ENCODE measurements around the gene RARB.

Gene RARB

DNA sequence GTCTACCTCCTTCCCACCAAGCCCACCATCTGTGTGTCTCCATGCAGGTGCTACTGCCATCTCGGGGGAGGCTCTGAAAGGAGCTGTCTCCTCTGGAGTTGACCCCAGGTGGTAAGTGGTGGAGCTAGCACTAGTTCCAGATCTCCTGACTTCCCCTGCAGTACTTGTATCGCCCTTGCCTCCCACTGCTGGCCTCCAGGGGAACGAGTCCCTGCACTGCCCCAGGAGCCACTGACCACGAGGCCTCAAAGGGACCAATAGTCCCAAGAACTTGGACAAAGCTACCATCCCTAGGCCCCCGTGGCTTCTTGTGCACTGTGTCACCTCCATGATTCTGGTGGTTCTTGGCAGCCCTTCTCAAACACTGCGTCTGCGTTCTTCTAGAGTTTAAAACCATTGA, 137.7 kb downstream of the RARB start:
- H3K4me3 ChIP-seq (ENCODE audit: low read depth, low read length) = no peak overlapping the region
- TF ChIP-seq, protein P1, sequence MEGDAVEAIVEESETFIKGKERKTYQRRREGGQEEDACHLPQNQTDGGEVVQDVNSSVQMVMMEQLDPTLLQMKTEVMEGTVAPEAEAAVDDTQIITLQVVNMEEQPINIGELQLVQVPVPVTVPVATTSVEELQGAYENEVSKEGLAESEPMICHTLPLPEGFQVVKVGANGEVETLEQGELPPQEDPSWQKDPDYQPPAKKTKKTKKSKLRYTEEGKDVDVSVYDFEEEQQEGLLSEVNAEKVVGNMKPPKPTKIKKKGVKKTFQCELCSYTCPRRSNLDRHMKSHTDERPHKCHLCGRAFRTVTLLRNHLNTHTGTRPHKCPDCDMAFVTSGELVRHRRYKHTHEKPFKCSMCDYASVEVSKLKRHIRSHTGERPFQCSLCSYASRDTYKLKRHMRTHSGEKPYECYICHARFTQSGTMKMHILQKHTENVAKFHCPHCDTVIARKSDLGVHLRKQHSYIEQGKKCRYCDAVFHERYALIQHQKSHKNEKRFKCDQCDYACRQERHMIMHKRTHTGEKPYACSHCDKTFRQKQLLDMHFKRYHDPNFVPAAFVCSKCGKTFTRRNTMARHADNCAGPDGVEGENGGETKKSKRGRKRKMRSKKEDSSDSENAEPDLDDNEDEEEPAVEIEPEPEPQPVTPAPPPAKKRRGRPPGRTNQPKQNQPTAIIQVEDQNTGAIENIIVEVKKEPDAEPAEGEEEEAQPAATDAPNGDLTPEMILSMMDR (IDR thresholded peaks at IDR 0.05; ENCODE audit: borderline replicate concordance, insufficient read depth, low read depth, low read length) = no peak

DNA sequence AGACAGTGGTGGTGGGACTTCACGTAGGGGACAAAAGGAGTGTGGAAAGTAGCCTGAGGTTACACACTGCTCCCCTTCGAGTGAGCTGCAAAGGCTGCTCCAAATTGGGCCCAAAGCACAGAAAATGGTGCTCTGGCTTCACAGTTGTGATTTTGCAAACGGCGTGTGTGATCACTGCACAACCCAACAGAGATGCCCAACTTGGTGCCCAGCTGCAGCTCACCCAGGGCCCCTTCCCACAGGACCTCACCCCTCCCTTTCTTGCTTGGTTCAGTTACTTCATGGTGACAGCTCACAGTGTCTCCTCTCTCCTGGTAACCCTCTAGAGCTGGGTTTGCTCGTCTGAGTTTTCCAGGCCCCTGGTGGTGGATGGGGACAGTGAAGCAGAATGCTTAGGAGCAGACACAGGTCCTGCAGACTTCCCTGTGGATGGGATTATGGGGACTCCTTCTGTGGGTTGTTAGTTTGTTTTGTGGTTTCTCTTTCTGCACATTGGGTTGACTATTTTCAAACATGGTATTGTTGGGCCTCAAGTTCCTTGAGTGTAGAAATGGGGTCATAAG, 138.4 kb downstream of the RARB start:
- no peak overlapping the region for H3K4me3 ChIP-seq (ENCODE audit: low read depth, low read length)
- TF ChIP-seq, protein P1 (IDR thresholded peaks at IDR 0.05; ENCODE audit: borderline replicate concordance, insufficient read depth, low read depth, low read length) = no peak

DNA sequence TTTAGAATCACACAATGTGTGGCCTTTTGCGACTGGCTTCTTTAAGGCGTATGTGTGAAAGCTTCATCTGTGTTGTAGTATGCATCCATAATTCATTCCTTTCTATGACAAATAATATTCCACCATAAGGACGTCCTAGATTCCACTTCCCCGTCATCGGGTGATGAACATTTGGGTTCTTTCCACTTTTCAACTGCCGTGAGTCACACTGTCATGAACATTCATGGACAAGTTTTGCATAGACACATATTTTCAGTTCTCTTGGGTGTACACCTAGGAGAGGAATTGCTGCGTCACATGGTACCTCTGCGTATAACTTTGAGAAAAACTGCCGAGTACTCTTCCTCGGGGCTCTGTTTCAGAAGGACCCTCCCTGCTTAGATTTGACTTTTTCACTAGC, 139.3 kb downstream of the RARB start:
- TF ChIP-seq, protein P1 (IDR thresholded peaks at IDR 0.05; ENCODE audit: borderline replicate concordance, insufficient read depth, low read depth, low read length) = no peak
- H3K4me3 ChIP-seq (ENCODE audit: low read depth, low read length) = no peak overlapping the region

DNA sequence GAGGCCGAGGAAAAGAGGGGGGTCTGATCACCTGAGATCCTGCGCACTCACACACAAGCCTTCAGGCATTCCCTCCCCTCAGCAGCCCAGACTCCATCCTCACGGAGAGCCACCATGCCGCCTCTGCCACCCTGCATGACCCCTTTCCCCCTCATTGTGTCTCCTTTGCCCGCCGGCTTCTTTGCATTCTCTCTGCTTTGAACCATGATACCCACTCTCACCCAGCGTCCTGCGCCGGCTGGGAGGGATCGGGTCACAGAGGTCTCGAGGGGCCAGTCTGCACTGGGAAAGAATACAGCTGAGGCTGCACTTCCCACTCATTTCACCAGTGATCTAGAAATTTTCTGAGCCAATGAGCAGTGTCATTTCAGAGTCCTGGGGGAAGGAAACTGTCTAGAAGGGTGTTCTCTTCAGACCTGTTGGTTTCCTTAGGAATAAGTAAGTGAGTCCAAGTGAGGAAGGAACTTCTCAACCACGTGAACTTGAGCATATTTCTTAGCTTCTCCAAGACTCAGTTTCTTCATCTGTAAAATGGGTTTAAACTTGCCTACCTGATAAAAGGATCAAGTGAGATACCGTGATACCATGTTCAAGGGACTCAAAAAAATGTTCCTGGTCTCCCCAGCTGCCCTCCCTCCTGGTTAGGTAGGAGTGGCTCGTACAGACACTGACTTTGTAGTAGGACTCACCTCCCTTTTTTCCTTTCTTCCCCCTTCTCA, 139.9 kb downstream of the RARB start:
- no peak overlapping the region for H3K4me3 ChIP-seq (ENCODE audit: low read depth, low read length)
- TF ChIP-seq, protein P1 (IDR thresholded peaks at IDR 0.05; ENCODE audit: borderline replicate concordance, insufficient read depth, low read depth, low read length) = no peak

DNA sequence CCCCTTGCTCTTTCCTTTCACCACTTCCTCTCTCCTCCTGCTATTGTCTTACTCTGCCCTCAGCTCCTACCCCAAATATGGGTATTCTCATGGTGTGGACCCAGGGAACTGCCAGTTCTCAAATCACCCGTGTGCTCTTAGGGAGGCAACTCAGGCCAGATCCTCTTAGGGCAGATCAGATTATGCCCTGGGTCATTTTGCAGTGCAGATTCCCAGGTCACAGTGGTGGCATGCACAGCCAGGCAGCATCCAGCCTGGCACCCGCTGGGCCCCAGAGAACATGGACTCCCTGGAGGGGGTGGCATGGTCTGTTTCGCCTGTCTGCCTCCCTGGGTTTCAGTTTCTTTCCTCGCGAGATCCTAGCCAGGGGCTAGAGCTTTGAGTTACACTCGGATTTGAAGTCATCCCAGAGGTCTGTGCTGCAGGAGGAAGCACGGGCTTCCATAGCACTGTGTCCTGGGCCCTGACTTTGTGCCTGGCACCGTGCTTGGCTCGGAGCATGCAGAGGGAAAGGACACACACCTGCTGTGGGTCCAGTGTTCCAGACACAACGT, 140.5 kb downstream of the RARB start:
- no peak overlapping the region for H3K4me3 ChIP-seq (ENCODE audit: low read depth, low read length)
- TF ChIP-seq, protein P1 (IDR thresholded peaks at IDR 0.05; ENCODE audit: borderline replicate concordance, insufficient read depth, low read depth, low read length) = no peak

DNA sequence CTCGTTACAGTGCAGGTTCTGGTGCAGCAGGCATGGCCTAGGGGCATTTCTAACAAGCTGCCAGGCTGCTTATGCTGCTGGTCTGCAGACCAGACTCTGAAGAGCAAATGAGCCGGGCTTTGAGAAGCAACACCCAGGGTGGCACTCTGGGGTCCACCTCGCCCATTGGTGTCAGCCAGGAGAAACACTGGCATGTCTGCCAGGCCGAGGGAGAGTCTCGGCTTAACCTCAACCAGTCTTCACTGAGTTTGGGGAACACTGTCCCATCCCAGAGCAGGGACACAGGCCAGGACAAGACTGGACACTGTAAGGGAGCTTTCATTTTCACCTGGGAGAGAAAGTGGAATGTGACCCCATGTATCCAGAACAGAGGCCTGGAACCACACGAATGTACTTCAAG, 143.2 kb downstream of the RARB start:
- TF ChIP-seq, protein P1 (IDR thresholded peaks at IDR 0.05; ENCODE audit: borderline replicate concordance, insufficient read depth, low read depth, low read length) = no peak
- no peak overlapping the region for H3K4me3 ChIP-seq (ENCODE audit: low read depth, low read length)

DNA sequence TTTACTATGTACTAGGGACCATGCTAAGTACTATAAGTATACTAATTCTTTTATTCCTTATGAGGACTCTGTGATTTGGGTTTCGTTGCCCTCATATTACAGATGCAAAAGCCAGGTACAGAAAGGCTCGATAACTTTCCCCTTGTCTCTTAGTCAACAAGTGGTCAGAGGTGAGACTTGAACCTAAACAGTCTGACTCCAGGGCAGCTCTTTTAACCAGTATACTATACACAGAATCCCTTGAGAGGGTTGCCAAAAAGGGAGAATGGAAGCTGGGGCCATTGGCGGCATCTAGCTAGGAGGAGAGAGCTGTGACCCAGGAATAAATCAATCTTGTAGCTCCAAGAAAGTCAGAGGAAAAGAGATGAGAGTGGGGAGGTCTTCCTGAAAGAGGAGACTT, 144.3 kb downstream of the RARB start:
- TF ChIP-seq, protein P1 (IDR thresholded peaks at IDR 0.05; ENCODE audit: borderline replicate concordance, insufficient read depth, low read depth, low read length) = no peak
- no peak overlapping the region for H3K4me3 ChIP-seq (ENCODE audit: low read depth, low read length)

All from GM12875 (cell line).